ENCODE measurements around the gene LAPTM4A.

DNA sequence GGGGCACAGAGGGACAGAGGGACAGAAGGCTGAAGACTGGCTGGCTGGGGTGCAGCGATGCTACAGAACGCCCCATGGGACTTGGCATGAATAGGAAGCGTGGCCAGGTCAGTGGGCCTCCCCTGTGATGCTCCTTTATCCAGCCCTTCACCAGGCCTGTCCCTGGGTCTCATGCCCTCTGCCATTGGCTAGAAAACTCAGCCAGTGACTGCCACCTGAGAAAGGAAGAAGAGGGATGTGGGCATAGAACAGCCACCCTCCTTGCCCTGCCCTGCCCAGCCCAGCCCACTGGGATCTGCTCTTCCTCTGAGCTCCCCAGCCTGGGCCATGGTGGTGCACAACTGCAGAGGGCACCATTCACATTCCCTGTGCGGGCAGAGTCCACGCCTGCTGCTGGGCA lies 10.5 kb upstream of the LAPTM4A start:
- TF ChIP-seq, protein P1, sequence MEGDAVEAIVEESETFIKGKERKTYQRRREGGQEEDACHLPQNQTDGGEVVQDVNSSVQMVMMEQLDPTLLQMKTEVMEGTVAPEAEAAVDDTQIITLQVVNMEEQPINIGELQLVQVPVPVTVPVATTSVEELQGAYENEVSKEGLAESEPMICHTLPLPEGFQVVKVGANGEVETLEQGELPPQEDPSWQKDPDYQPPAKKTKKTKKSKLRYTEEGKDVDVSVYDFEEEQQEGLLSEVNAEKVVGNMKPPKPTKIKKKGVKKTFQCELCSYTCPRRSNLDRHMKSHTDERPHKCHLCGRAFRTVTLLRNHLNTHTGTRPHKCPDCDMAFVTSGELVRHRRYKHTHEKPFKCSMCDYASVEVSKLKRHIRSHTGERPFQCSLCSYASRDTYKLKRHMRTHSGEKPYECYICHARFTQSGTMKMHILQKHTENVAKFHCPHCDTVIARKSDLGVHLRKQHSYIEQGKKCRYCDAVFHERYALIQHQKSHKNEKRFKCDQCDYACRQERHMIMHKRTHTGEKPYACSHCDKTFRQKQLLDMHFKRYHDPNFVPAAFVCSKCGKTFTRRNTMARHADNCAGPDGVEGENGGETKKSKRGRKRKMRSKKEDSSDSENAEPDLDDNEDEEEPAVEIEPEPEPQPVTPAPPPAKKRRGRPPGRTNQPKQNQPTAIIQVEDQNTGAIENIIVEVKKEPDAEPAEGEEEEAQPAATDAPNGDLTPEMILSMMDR (IDR thresholded peaks at IDR 0.05): no peak
- TF ChIP-seq, protein P2, sequence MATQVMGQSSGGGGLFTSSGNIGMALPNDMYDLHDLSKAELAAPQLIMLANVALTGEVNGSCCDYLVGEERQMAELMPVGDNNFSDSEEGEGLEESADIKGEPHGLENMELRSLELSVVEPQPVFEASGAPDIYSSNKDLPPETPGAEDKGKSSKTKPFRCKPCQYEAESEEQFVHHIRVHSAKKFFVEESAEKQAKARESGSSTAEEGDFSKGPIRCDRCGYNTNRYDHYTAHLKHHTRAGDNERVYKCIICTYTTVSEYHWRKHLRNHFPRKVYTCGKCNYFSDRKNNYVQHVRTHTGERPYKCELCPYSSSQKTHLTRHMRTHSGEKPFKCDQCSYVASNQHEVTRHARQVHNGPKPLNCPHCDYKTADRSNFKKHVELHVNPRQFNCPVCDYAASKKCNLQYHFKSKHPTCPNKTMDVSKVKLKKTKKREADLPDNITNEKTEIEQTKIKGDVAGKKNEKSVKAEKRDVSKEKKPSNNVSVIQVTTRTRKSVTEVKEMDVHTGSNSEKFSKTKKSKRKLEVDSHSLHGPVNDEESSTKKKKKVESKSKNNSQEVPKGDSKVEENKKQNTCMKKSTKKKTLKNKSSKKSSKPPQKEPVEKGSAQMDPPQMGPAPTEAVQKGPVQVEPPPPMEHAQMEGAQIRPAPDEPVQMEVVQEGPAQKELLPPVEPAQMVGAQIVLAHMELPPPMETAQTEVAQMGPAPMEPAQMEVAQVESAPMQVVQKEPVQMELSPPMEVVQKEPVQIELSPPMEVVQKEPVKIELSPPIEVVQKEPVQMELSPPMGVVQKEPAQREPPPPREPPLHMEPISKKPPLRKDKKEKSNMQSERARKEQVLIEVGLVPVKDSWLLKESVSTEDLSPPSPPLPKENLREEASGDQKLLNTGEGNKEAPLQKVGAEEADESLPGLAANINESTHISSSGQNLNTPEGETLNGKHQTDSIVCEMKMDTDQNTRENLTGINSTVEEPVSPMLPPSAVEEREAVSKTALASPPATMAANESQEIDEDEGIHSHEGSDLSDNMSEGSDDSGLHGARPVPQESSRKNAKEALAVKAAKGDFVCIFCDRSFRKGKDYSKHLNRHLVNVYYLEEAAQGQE (IDR thresholded peaks at IDR 0.05; ENCODE audit: insufficient read depth in 1 of 2, low read depth in 2 of 2, low read length in 1 of 2): no peak
